Measurements from ENCODE around the gene KDM3B. TPM values are rescaled to one million over a fixed set of nuclear protein-coding genes. Genes with fewer than 3 reads are reported as not detected.
"Not testable (repeated sequence)": the region's sequence is repeated elsewhere in the genome, so short reads cannot be mapped to it uniquely, and the experiment has no call there.

The KDM3B gene
- 59.2 TPM for polyA plus RNA-seq (ENCODE audit: insufficient read length)

GRCh38 chr5:138352071-138352721, at the start of gene KDM3B:
KDM3B (plus strand) TSS chr5:138352685; CDS start chr5:138352796, 111 bp downstream.
- no peak for DNase-seq (ENCODE audit: low read depth)

- no peak for DNase-seq (ENCODE audit: low read depth)
Observed at GRCh38 chr5:138303372-138303771, 49.1 kb upstream of the KDM3B start.

GRCh38 chr5:138305797-138306196, 46.7 kb upstream of the KDM3B start:
- no peak for DNase-seq (ENCODE audit: low read depth)

GRCh38 chr5:138315751-138316278, 36.7 kb upstream of the KDM3B start:
- DNase-seq (ENCODE audit: low read depth), result no peak

- no peak for DNase-seq (ENCODE audit: low read depth)
Observed at GRCh38 chr5:138316355-138316754, 36.1 kb upstream of the KDM3B start.

- not testable (repeated sequence) for DNase-seq (ENCODE audit: low read depth)
Observed at GRCh38 chr5:138318211-138318610, 34.3 kb upstream of the KDM3B start.

- DNase-seq (ENCODE audit: low read depth), result no peak
Observed at GRCh38 chr5:138330813-138331448, 21.6 kb upstream of the KDM3B start.

- DNase-seq (ENCODE audit: low read depth), result peak; percentile 96
Observed at GRCh38 chr5:138331449-138332368, 20.8 kb upstream of the KDM3B start, which contains the start of gene CDC25C. CDC25C (minus strand) TSS chr5:138331804; CDS start chr5:138331180, 624 bp downstream.

GRCh38 chr5:138334867-138335447, 17.5 kb upstream of the KDM3B start:
- no peak for DNase-seq (ENCODE audit: low read depth)

- peak; percentile 50 for DNase-seq (ENCODE audit: low read depth)
Observed at GRCh38 chr5:138336952-138337684, 15.4 kb upstream of the KDM3B start.

GRCh38 chr5:138337685-138338410, 14.6 kb upstream of the KDM3B start, which contains the start of gene FAM53C:
FAM53C (plus strand) TSS chr5:138338266; CDS start chr5:138341336, 3,070 bp downstream.
- peak; percentile 72 for DNase-seq (ENCODE audit: low read depth)

GRCh38 chr5:138338411-138339090, 13.9 kb upstream of the KDM3B start:
- no peak for DNase-seq (ENCODE audit: low read depth)

- DNase-seq (ENCODE audit: low read depth), result no peak
Observed at GRCh38 chr5:138339091-138339456, 13.4 kb upstream of the KDM3B start.

- no peak for DNase-seq (ENCODE audit: low read depth)
Observed at GRCh38 chr5:138339464-138339863, 13.0 kb upstream of the KDM3B start.

GRCh38 chr5:138340008-138340407, 12.5 kb upstream of the KDM3B start:
- DNase-seq (ENCODE audit: low read depth), result no peak

- no peak for DNase-seq (ENCODE audit: low read depth)
Observed at GRCh38 chr5:138344887-138345622, 7.4 kb upstream of the KDM3B start.

- DNase-seq (ENCODE audit: low read depth), result no peak
Observed at GRCh38 chr5:138346889-138347288, 5.6 kb upstream of the KDM3B start.

GRCh38 chr5:138349852-138350562, 2.5 kb upstream of the KDM3B start:
- no peak for DNase-seq (ENCODE audit: low read depth)

All from forelimb muscle (tissue), 1 donor.